Liver (tissue), 3 donors: Measurements from ENCODE around the gene PKD2.

ENCODE experiments used
- JUND ChIP-seq, 2 donors: IDR thresholded peaks; 2 replicates each; pipeline ENCODE4 v1.6.1; 2016; ENCODE audit warnings: antibody characterized with exemption in 2 of 2
- TF ChIP-seq, protein P1 (sequence below): fragments of 150-350 bp; IDR thresholded peaks from 2 replicates; pipeline ENCODE4 v1.5.1; 2017; ENCODE audit warnings: improper control_type of control experiment, low read depth, low read length; ENCODE audit not compliant: missing input control
- TF ChIP-seq, protein P2 (sequence below): IDR thresholded peaks from 2 replicates; pipeline ENCODE4 v1.6.1; 2016; ENCODE audit warnings: antibody characterized with exemption, mild to moderate bottlenecking
- donor health status: healthy.
- donor health status: healthy.

DNA sequence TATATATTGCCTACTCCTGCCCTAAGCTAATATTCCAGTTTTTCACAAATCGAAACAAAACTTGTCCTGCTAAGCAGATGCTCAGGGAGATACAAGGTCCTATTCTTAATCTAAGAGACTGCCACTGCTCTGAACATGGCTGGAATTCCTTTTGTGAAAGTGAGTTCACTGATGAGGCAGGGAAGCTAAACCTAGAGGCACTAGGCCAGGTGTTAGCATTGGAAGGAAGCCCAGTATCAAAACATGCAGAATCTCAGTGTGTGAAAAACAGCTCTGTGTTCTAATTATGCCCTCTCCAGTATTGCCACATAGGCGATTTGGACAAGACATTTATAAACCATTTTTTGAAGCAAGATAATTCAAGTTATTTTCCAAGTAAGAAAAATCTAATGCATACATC, 103.4 kb downstream of the PKD2 start:
- TF ChIP-seq, protein P1, sequence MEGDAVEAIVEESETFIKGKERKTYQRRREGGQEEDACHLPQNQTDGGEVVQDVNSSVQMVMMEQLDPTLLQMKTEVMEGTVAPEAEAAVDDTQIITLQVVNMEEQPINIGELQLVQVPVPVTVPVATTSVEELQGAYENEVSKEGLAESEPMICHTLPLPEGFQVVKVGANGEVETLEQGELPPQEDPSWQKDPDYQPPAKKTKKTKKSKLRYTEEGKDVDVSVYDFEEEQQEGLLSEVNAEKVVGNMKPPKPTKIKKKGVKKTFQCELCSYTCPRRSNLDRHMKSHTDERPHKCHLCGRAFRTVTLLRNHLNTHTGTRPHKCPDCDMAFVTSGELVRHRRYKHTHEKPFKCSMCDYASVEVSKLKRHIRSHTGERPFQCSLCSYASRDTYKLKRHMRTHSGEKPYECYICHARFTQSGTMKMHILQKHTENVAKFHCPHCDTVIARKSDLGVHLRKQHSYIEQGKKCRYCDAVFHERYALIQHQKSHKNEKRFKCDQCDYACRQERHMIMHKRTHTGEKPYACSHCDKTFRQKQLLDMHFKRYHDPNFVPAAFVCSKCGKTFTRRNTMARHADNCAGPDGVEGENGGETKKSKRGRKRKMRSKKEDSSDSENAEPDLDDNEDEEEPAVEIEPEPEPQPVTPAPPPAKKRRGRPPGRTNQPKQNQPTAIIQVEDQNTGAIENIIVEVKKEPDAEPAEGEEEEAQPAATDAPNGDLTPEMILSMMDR = no peak
- TF ChIP-seq, protein P2, sequence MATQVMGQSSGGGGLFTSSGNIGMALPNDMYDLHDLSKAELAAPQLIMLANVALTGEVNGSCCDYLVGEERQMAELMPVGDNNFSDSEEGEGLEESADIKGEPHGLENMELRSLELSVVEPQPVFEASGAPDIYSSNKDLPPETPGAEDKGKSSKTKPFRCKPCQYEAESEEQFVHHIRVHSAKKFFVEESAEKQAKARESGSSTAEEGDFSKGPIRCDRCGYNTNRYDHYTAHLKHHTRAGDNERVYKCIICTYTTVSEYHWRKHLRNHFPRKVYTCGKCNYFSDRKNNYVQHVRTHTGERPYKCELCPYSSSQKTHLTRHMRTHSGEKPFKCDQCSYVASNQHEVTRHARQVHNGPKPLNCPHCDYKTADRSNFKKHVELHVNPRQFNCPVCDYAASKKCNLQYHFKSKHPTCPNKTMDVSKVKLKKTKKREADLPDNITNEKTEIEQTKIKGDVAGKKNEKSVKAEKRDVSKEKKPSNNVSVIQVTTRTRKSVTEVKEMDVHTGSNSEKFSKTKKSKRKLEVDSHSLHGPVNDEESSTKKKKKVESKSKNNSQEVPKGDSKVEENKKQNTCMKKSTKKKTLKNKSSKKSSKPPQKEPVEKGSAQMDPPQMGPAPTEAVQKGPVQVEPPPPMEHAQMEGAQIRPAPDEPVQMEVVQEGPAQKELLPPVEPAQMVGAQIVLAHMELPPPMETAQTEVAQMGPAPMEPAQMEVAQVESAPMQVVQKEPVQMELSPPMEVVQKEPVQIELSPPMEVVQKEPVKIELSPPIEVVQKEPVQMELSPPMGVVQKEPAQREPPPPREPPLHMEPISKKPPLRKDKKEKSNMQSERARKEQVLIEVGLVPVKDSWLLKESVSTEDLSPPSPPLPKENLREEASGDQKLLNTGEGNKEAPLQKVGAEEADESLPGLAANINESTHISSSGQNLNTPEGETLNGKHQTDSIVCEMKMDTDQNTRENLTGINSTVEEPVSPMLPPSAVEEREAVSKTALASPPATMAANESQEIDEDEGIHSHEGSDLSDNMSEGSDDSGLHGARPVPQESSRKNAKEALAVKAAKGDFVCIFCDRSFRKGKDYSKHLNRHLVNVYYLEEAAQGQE = no peak
- peak in 1 of 2 donors; percentile 21 for TF ChIP-seq JUND (IDR thresholded peaks at IDR 0.05)
